MM.1S (cell line): Measurements from ENCODE around the gene POP7.

ENCODE experiments used
- DNase-seq: peaks from one replicate; pipeline ENCODE4 v3.0.0-alpha.2; 2015
- H2AFZ ChIP-seq: fragments of 300-600 bp; sonication (generic); 2 replicates; pipeline ENCODE4 v1.6.0; 2016; ENCODE audit warnings: antibody characterized with exemption, low read length
- H3F3A ChIP-seq: fragments of 300-600 bp; sonication (generic); 2 replicates; pipeline ENCODE4 v1.6.1; 2016; ENCODE audit warnings: mild to moderate bottlenecking, antibody characterized with exemption, low read length, moderate library complexity, mixed read lengths; ENCODE audit not compliant: insufficient read depth
- H3K27ac ChIP-seq: fragments of 300-600 bp; sonication (generic); 2 replicates; pipeline ENCODE4 v1.5.1; 2016; ENCODE audit warnings: mild to moderate bottlenecking, low read length
- H3K27me3 ChIP-seq: fragments of 300-600 bp; sonication (generic); replicated peaks from 2 replicates; pipeline ENCODE4 v1.6.0; 2016; ENCODE audit warnings: low read length; ENCODE audit not compliant: insufficient read depth
- H3K36me3 ChIP-seq: fragments of 300-600 bp; sonication (generic); replicated peaks from 2 replicates; pipeline ENCODE4 v1.6.1; 2016; ENCODE audit warnings: mild to moderate bottlenecking, low read length, mixed read lengths; ENCODE audit not compliant: insufficient read depth
- H3K4me1 ChIP-seq: fragments of 300-600 bp; sonication (generic); 2 replicates; pipeline ENCODE4 v1.6.1; 2016; ENCODE audit warnings: low read length, mixed read lengths
- H3K4me2 ChIP-seq: fragments of 300-600 bp; sonication (generic); 2 replicates; pipeline ENCODE4 v1.6.0; 2016; ENCODE audit warnings: low read depth, low read length
- H3K4me3 ChIP-seq: fragments of 300-600 bp; sonication (generic); 2 replicates; pipeline ENCODE4 v1.5.1; 2016; ENCODE audit warnings: low read length, mixed read lengths
- H3K79me2 ChIP-seq: fragments of 300-600 bp; sonication (generic); 2 replicates; pipeline ENCODE4 v1.6.1; 2016; ENCODE audit warnings: mixed run types, low read length, mixed read lengths
- H3K9ac ChIP-seq: fragments of 300-600 bp; sonication (generic); 2 replicates; pipeline ENCODE4 v1.6.1; 2016; ENCODE audit warnings: low read length, mixed read lengths
- H3K9me2 ChIP-seq: fragments of 300-600 bp; sonication (generic); replicated peaks from 2 replicates; pipeline ENCODE4 v1.6.1; 2016; ENCODE audit warnings: mild to moderate bottlenecking, low read length, mixed read lengths; ENCODE audit not compliant: insufficient read depth
- H3K9me3 ChIP-seq: fragments of 300-600 bp; sonication (generic); replicated peaks from 2 replicates; pipeline ENCODE4 v1.6.1; 2016; ENCODE audit warnings: mild to moderate bottlenecking, low read length, mixed read lengths; ENCODE audit not compliant: insufficient read depth
- H4K20me1 ChIP-seq: fragments of 300-600 bp; sonication (generic); 2 replicates; pipeline ENCODE4 v1.6.1; 2016; ENCODE audit warnings: mild to moderate bottlenecking, low read length, moderate library complexity, mixed read lengths; ENCODE audit not compliant: insufficient read depth
- EZH2 ChIP-seq: fragments of 300-600 bp; sonication (generic); optimal IDR thresholded peaks from 2 replicates; pipeline ENCODE3; 2017; ENCODE audit warnings: low read depth, mild to moderate bottlenecking, antibody characterized with exemption, low read length, mixed read lengths
- EZH2phosphoT487 ChIP-seq: fragments of 300-600 bp; sonication (generic); IDR thresholded peaks from 2 replicates; pipeline ENCODE4 v1.6.1; 2018; ENCODE audit warnings: antibody characterized with exemption, low read length
- TF ChIP-seq, protein P1 (sequence below): fragments of 300-600 bp; sonication (generic); IDR thresholded peaks from 2 replicates; pipeline ENCODE4 v1.5.1; 2016; ENCODE audit warnings: antibody characterized with exemption, low read length, mixed read lengths

The POP7 gene

GRCh38 chr7:100674411-100675104 is 31.4 kb upstream of the POP7 start:
- peaks cover 46% of the 10 kb centered on the region for H3K79me2 ChIP-seq
- no peaks in the 10 kb centered on the region for H3F3A ChIP-seq
- H3K4me3 ChIP-seq: peak overlapping the region; percentile 82
- no peaks in the 10 kb centered on the region for H3K9me2 ChIP-seq
- H3K9me3 ChIP-seq: no peaks in the 10 kb centered on the region
- H3K27ac ChIP-seq: peak overlapping the region; percentile 52; the same call in 1 of the 2 replicates
- DNase-seq: peak; percentile 37
- peaks cover 26% of the 10 kb centered on the region for H3K27me3 ChIP-seq
- no peaks in the 10 kb centered on the region for H3K36me3 ChIP-seq
- H3K4me2 ChIP-seq: peak overlapping the region; percentile 91
- no peaks in the 10 kb centered on the region for H4K20me1 ChIP-seq
- H2AFZ ChIP-seq: 0 out of 2 replicates have a peak overlapping the region, but pooled peaks have one; percentile 30
- TF ChIP-seq EZH2: no peak
- no peak for TF ChIP-seq EZH2phosphoT487
- TF ChIP-seq, protein P1, sequence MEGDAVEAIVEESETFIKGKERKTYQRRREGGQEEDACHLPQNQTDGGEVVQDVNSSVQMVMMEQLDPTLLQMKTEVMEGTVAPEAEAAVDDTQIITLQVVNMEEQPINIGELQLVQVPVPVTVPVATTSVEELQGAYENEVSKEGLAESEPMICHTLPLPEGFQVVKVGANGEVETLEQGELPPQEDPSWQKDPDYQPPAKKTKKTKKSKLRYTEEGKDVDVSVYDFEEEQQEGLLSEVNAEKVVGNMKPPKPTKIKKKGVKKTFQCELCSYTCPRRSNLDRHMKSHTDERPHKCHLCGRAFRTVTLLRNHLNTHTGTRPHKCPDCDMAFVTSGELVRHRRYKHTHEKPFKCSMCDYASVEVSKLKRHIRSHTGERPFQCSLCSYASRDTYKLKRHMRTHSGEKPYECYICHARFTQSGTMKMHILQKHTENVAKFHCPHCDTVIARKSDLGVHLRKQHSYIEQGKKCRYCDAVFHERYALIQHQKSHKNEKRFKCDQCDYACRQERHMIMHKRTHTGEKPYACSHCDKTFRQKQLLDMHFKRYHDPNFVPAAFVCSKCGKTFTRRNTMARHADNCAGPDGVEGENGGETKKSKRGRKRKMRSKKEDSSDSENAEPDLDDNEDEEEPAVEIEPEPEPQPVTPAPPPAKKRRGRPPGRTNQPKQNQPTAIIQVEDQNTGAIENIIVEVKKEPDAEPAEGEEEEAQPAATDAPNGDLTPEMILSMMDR: no peak
- H3K9ac ChIP-seq: peak overlapping the region; percentile 85
- H3K4me1 ChIP-seq: no peaks in the 10 kb centered on the region

GRCh38 chr7:100675105-100675451 is 30.8 kb upstream of the POP7 start:
- Histone ChIP-seq H4K20me1 (no peaks in the 10 kb centered on the region), H3F3A (no peaks in the 10 kb centered on the region), H3K27ac (peak overlapping the region; percentile 52; the same call in 1 of the 2 replicates), H3K36me3 (no peaks in the 10 kb centered on the region), H3K4me1 (no peaks in the 10 kb centered on the region), H3K9ac (peak overlapping the region; percentile 85; the same call in 1 of the 2 replicates), H3K4me2 (peak overlapping the region; percentile 91), H3K79me2 (peaks cover 46% of the 10 kb centered on the region), H3K27me3 (peaks cover 21% of the 10 kb centered on the region), H3K9me2 (no peaks in the 10 kb centered on the region), H3K4me3 (peak overlapping the region; percentile 82), H2AFZ (no peak overlapping the region), H3K9me3 (no peaks in the 10 kb centered on the region)
- DNase-seq: peak; percentile 29
- TF ChIP-seq EZH2phosphoT487: no peak
- TF ChIP-seq, protein P1: no peak
- no peak for TF ChIP-seq EZH2

DNA sequence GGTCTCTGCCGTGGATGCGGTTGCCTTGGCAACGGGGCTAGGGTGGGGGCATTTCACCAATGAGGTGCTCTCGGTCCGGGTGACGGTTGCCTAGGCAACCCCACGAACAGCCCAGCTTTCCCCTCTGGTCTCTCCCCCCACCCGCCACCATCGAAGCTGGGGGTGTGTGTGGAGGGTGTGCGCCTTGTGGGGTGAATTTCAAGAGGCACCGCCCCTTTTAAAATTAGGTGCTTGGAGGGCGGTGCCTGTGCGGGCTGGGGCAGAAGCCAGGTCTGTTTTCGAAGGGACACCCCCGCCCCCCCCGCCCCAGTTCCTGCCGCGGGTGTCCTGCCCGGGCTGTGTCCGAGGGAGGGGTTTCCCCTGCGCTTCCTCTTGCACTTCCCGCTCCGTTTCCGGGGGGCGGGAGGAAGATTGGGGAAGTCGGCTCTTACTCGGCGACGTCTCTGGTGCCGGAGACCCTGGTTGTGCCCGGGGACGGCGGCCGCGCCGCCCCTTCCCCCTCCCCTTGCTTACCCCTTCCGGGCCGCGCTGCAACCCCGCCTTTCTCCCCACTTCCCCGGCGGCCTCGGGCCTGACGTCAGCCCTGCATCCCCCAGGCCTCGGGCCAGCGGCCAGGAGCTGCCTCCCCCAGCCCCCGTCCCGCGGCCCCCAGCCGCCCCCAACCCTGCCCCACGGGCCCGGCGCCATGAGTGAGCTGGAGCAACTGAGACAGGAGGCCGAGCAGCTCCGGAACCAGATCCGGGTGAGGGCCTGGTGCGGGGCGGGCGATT is 30.2 kb upstream of the POP7 start:
- peak; percentile 87 for DNase-seq
- peaks cover 14% of the 10 kb centered on the region for H3K27me3 ChIP-seq
- H3K4me1 ChIP-seq: no peaks in the 10 kb centered on the region
- no peaks in the 10 kb centered on the region for H3K9me2 ChIP-seq
- no peak overlapping the region; the same call in 1 of the 2 replicates for H3K27ac ChIP-seq
- peak overlapping the region; percentile 50; the same call in 1 of the 2 replicates for H3K9ac ChIP-seq
- peaks cover 5% of the 10 kb centered on the region; the same call in 1 of the 2 replicates for H3F3A ChIP-seq
- H2AFZ ChIP-seq: 0 out of 2 replicates have a peak overlapping the region, but pooled peaks have one; percentile 35
- H3K36me3 ChIP-seq: no peaks in the 10 kb centered on the region
- TF ChIP-seq, protein P1: no peak
- TF ChIP-seq EZH2phosphoT487: no peak
- TF ChIP-seq EZH2: no peak
- peaks cover 46% of the 10 kb centered on the region for H3K79me2 ChIP-seq
- peak overlapping the region; percentile 65 for H3K4me3 ChIP-seq
- H4K20me1 ChIP-seq: no peaks in the 10 kb centered on the region
- no peaks in the 10 kb centered on the region for H3K9me3 ChIP-seq
- peak overlapping the region; percentile 51 for H3K4me2 ChIP-seq
